SK-N-SH treated with all-trans-retinoic acid at 6 μM for 48 hours (cell line): Measurements from ENCODE around the gene SCN2A.
A peak's percentile ranks its signal among the peaks of the same experiment; 100 is the strongest.

Experiments used
- ATAC-seq: fragments of 200-7000 bp; cut with Tn5 transposase; 3 replicates; pipeline ENCODE4 v1.9.1; 2020; ENCODE audit warnings: mild to moderate bottlenecking, moderate library complexity
- ARNTL ChIP-seq: fragments of 450-650 bp; formaldehyde crosslinking; IDR thresholded peaks from 2 replicates; pipeline ENCODE4 v1.5.0; 2020; ENCODE audit warnings: low read depth, mild to moderate bottlenecking, moderate library complexity, borderline replicate concordance
- BACH2 ChIP-seq: fragments of 250-450 bp; sonication (Bioruptor Pico); IDR thresholded peaks from 2 replicates; pipeline ENCODE4 v1.9.0; 2021; ENCODE audit warnings: mild to moderate bottlenecking, borderline replicate concordance
- CSDC2 ChIP-seq: fragments of 250-450 bp; sonication (Bioruptor Pico); IDR thresholded peaks from 2 replicates; pipeline ENCODE4 v1.5.0; 2020; ENCODE audit warnings: mild to moderate bottlenecking, moderate library complexity
- ESRRG ChIP-seq: fragments of 250-450 bp; sonication (Bioruptor Pico); IDR thresholded peaks from 2 replicates; pipeline ENCODE4 v1.6.1; 2021; ENCODE audit warnings: mild to moderate bottlenecking
- GLIS3 ChIP-seq: fragments of 250-450 bp; sonication (Bioruptor Pico); IDR thresholded peaks from 2 replicates; pipeline ENCODE4 v1.5.0; 2020; ENCODE audit warnings: mild to moderate bottlenecking, moderate library complexity
- OSR1 ChIP-seq: fragments of 250-450 bp; sonication (Bioruptor Pico); IDR thresholded peaks from 2 replicates; pipeline ENCODE4 v1.8.0; 2022; ENCODE audit warnings: moderate library complexity, mild to moderate bottlenecking, inconsistent platforms
- PPARA ChIP-seq: fragments of 250-450 bp; sonication (Bioruptor Pico); IDR thresholded peaks from 2 replicates; pipeline ENCODE4 v1.5.0; 2020; ENCODE audit warnings: mild to moderate bottlenecking, borderline replicate concordance
- RARB ChIP-seq: fragments of 250-450 bp; sonication (Bioruptor Pico); IDR thresholded peaks from 2 replicates; pipeline ENCODE4 v1.8.0; 2021; ENCODE audit warnings: mild to moderate bottlenecking, moderate library complexity
- SNAI2 ChIP-seq: fragments of 250-450 bp; sonication (Bioruptor Pico); IDR thresholded peaks from 2 replicates; pipeline ENCODE4 v1.5.0; 2020; ENCODE audit warnings: mild to moderate bottlenecking, moderate library complexity
- TCF4 ChIP-seq: fragments of 250-450 bp; sonication (Bioruptor Pico); IDR thresholded peaks from 2 replicates; pipeline ENCODE4 v1.8.0; 2021; ENCODE audit warnings: mild to moderate bottlenecking, moderate library complexity, borderline replicate concordance
- ZC3H10 ChIP-seq: fragments of 250-450 bp; sonication (Bioruptor Pico); IDR thresholded peaks from 2 replicates; pipeline ENCODE4 v1.5.1; 2021; ENCODE audit warnings: mild to moderate bottlenecking, moderate library complexity
- ZFP30 ChIP-seq: fragments of 450-650 bp; formaldehyde crosslinking; IDR thresholded peaks from 2 replicates; pipeline ENCODE4 v1.5.0; 2022; ENCODE audit warnings: mild to moderate bottlenecking, moderate library complexity
- ZNF565 ChIP-seq: fragments of 450-650 bp; formaldehyde crosslinking; conservative IDR thresholded peaks from 2 replicates; pipeline ENCODE4 v1.5.0; 2020; ENCODE audit warnings: low read depth, mild to moderate bottlenecking, moderate library complexity
- ZNF70 ChIP-seq: fragments of 450-650 bp; formaldehyde crosslinking; IDR thresholded peaks from 2 replicates; pipeline ENCODE4 v1.5.0; 2020; ENCODE audit warnings: mild to moderate bottlenecking, moderate library complexity
- ZNF8 ChIP-seq: fragments of 450-650 bp; formaldehyde crosslinking; IDR thresholded peaks from 2 replicates; pipeline ENCODE4 v1.5.0; 2020; ENCODE audit warnings: mild to moderate bottlenecking, moderate library complexity
- TF ChIP-seq, protein P1 (sequence below): fragments of 250-450 bp; sonication (Bioruptor Pico); IDR thresholded peaks from 2 replicates; pipeline ENCODE4 v1.5.0; 2020; ENCODE audit warnings: mild to moderate bottlenecking, moderate library complexity
- TF ChIP-seq, protein P2 (sequence below): fragments of 250-450 bp; sonication (Bioruptor Pico); IDR thresholded peaks from 2 replicates; pipeline ENCODE4 v1.5.1; 2020; ENCODE audit warnings: low read depth, mild to moderate bottlenecking, moderate library complexity
- TF ChIP-seq, protein P3 (sequence below): fragments of 250-450 bp; sonication (Bioruptor Pico); IDR thresholded peaks from 2 replicates; pipeline ENCODE4 v1.5.1; 2021; ENCODE audit warnings: mild to moderate bottlenecking, moderate library complexity
- TF ChIP-seq, protein P4 (sequence below): fragments of 250-450 bp; sonication (Bioruptor Pico); IDR thresholded peaks from 2 replicates; pipeline ENCODE4 v1.8.0; 2021; ENCODE audit warnings: low read depth, mild to moderate bottlenecking, moderate library complexity, borderline replicate concordance

The SCN2A gene

DNA sequence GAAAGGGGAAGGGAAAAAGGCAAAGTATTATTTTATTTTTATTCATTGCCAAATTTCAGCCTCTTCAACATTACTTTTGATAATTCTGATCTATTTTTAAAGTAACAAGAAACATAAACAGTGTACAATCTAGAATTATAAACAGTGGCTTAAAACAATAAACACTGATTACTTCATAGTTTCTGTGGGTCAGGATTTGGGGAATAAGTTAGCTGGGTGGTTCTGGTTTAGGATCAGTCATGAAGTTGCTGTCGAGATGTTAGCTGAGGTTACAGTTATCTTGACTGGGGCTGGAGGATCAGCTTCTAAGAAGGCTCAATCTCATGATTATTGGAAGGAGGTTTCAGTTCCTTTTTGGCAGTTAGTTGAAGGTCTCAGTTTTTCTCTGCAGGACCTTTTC is 109.2 kb downstream of the SCN2A start:
- no peak for ATAC-seq
- TF ChIP-seq, protein P1, sequence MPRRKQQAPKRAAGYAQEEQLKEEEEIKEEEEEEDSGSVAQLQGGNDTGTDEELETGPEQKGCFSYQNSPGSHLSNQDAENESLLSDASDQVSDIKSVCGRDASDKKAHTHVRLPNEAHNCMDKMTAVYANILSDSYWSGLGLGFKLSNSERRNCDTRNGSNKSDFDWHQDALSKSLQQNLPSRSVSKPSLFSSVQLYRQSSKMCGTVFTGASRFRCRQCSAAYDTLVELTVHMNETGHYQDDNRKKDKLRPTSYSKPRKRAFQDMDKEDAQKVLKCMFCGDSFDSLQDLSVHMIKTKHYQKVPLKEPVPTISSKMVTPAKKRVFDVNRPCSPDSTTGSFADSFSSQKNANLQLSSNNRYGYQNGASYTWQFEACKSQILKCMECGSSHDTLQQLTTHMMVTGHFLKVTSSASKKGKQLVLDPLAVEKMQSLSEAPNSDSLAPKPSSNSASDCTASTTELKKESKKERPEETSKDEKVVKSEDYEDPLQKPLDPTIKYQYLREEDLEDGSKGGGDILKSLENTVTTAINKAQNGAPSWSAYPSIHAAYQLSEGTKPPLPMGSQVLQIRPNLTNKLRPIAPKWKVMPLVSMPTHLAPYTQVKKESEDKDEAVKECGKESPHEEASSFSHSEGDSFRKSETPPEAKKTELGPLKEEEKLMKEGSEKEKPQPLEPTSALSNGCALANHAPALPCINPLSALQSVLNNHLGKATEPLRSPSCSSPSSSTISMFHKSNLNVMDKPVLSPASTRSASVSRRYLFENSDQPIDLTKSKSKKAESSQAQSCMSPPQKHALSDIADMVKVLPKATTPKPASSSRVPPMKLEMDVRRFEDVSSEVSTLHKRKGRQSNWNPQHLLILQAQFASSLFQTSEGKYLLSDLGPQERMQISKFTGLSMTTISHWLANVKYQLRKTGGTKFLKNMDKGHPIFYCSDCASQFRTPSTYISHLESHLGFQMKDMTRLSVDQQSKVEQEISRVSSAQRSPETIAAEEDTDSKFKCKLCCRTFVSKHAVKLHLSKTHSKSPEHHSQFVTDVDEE (CRISPR knock-in tag): no peak
- TF ChIP-seq ZNF565 (CRISPR knock-in tag) (no peak), CSDC2 (no peak), OSR1 (no peak), ZNF8 (CRISPR knock-in tag) (no peak), TCF4 (CRISPR knock-in tag) (no peak), ARNTL (no peak), RARB (CRISPR knock-in tag) (no peak), GLIS3 (CRISPR knock-in tag) (no peak)
- TF ChIP-seq, protein P2, sequence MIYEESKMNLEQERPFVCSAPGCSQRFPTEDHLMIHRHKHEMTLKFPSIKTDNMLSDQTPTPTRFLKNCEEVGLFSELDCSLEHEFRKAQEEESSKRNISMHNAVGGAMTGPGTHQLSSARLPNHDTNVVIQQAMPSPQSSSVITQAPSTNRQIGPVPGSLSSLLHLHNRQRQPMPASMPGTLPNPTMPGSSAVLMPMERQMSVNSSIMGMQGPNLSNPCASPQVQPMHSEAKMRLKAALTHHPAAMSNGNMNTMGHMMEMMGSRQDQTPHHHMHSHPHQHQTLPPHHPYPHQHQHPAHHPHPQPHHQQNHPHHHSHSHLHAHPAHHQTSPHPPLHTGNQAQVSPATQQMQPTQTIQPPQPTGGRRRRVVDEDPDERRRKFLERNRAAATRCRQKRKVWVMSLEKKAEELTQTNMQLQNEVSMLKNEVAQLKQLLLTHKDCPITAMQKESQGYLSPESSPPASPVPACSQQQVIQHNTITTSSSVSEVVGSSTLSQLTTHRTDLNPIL: no peak
- TF ChIP-seq, protein P3, sequence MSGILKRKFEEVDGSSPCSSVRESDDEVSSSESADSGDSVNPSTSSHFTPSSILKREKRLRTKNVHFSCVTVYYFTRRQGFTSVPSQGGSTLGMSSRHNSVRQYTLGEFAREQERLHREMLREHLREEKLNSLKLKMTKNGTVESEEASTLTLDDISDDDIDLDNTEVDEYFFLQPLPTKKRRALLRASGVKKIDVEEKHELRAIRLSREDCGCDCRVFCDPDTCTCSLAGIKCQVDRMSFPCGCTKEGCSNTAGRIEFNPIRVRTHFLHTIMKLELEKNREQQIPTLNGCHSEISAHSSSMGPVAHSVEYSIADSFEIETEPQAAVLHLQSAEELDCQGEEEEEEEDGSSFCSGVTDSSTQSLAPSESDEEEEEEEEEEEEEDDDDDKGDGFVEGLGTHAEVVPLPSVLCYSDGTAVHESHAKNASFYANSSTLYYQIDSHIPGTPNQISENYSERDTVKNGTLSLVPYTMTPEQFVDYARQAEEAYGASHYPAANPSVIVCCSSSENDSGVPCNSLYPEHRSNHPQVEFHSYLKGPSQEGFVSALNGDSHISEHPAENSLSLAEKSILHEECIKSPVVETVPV (CRISPR knock-in tag): no peak

DNA sequence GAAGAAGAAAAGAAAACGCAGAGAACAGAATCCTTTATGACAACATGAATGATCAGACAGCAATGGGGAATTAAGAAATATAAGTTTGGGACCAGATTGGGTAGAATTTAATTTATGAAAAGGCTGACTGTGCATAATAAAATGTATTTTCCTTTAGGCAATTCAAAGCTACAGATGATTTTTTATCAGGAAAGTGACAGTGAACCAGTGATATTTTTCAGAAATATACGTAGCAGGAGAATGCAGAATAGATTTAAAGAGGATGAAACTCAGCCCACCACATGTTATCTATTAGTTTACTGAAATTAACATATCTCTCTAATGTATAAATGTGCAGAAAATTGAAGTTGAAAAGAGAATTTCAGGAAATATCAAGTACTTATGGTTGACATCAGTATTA is 110.0 kb downstream of the SCN2A start:
- no peak for ATAC-seq
- TF ChIP-seq ZNF70 (CRISPR knock-in tag) (no peak), OSR1 (no peak), BACH2 (CRISPR knock-in tag) (no peak), ZC3H10 (CRISPR knock-in tag) (no peak), CSDC2 (no peak), PPARA (CRISPR knock-in tag) (no peak), ESRRG (CRISPR knock-in tag) (no peak), TCF4 (CRISPR knock-in tag) (peak; percentile 53)

DNA sequence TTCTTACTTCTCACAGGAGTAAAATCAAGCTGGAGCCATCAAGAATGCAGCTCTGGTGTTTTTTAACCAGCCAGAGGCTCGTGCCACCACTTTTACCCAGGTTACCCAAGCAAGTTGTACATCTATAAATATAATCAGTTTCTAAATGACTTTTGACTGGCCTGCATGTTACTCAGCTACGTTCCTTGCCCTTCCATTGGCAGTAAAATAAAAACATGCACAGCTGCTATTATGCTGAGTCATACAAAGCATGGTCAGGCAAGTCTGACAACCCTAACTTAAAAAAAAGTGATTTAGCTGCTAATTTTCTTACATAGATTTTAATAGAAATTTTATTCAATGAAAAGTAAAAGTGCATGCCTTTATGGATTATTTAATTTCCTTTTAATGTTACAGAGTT is 118.5 kb downstream of the SCN2A start:
- TF ChIP-seq SNAI2 (CRISPR knock-in tag): no peak
- TF ChIP-seq ZC3H10 (CRISPR knock-in tag): no peak
- TF ChIP-seq OSR1: no peak
- TF ChIP-seq, all 23 proteins: peak for 0
- ATAC-seq: peak; percentile 88

DNA sequence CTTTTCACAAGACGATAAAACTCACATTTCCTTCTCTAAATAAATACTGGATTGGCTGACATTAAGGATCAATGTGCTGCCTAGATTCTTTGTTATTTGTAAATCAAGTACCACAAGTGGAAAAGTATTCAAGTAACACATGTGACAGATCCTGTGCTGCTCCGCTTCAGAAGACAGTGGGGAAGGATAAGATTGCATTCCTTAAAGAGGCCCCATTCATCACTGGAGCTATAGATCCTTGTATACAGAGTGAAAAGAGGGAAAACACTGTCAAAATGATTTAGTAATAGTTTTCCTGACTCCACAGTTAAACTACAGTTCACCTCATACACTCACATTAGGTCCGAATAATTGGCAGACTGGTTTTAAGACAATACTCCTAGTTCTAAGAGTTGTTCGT is 122.3 kb downstream of the SCN2A start:
- ATAC-seq: no peak

More for the DNA sequence above, 122.3 kb downstream of the SCN2A start:
- TF ChIP-seq, protein P1 (CRISPR knock-in tag): no peak
- no peak for TF ChIP-seq ZNF8 (CRISPR knock-in tag)
- TF ChIP-seq ESRRG (CRISPR knock-in tag): no peak
- no peak for TF ChIP-seq BACH2 (CRISPR knock-in tag)
- TF ChIP-seq ARNTL: no peak
- TF ChIP-seq SNAI2 (CRISPR knock-in tag): no peak
- TF ChIP-seq TCF4 (CRISPR knock-in tag): no peak
- no peak for TF ChIP-seq OSR1
- TF ChIP-seq, protein P4, sequence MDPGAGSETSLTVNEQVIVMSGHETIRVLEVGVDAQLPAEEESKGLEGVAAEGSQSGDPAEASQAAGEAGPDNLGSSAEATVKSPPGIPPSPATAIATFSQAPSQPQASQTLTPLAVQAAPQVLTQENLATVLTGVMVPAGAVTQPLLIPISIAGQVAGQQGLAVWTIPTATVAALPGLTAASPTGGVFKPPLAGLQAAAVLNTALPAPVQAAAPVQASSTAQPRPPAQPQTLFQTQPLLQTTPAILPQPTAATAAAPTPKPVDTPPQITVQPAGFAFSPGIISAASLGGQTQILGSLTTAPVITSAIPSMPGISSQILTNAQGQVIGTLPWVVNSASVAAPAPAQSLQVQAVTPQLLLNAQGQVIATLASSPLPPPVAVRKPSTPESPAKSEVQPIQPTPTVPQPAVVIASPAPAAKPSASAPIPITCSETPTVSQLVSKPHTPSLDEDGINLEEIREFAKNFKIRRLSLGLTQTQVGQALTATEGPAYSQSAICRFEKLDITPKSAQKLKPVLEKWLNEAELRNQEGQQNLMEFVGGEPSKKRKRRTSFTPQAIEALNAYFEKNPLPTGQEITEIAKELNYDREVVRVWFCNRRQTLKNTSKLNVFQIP: no peak
- no peak for TF ChIP-seq CSDC2
- TF ChIP-seq RARB (CRISPR knock-in tag): no peak
- no peak for TF ChIP-seq ZFP30 (CRISPR knock-in tag)
- TF ChIP-seq, protein P2: no peak
- TF ChIP-seq, protein P3 (CRISPR knock-in tag): no peak
